Measurements from ENCODE around the gene CREG1.
"Not testable (repeated sequence)": the region's sequence is repeated elsewhere in the genome, so short reads cannot be mapped to it uniquely, and the experiment has no call there.

DNA sequence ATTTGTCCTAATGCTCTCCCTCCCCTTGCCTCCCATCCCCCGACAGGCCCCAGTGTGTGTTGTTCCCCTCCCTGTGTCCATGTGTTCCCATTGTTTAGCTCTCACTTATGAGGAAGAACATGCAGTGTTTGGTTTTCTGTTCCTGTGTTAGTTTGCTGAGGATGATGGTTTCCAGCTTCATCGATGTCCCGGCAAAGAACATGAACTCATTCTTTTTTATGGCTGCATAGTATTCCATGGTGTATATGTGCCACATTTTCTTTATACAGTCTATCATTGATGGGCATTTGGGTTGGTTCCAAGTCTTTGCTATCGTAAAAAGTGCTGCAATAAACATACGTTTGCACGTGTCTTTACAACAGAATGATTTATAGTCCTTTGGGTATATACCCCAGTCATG lies 17.1 kb upstream of the CREG1 start:
- TF ChIP-seq POLR2A (IDR thresholded peaks at IDR 0.05; ENCODE audit: low read length); GATA1 (IDR thresholded peaks at IDR 0.05; ENCODE audit: low read depth, low read length): not testable (repeated sequence)
